ENCODE data around the gene RBM10. TPM values are rescaled to one million over a fixed set of nuclear protein-coding genes. Genes with fewer than 3 reads are reported as not detected.

Gene RBM10
- total RNA-seq, 4 donors from 2014 or later = 26.5 to 43.0 (median 35.2) TPM

DNA sequence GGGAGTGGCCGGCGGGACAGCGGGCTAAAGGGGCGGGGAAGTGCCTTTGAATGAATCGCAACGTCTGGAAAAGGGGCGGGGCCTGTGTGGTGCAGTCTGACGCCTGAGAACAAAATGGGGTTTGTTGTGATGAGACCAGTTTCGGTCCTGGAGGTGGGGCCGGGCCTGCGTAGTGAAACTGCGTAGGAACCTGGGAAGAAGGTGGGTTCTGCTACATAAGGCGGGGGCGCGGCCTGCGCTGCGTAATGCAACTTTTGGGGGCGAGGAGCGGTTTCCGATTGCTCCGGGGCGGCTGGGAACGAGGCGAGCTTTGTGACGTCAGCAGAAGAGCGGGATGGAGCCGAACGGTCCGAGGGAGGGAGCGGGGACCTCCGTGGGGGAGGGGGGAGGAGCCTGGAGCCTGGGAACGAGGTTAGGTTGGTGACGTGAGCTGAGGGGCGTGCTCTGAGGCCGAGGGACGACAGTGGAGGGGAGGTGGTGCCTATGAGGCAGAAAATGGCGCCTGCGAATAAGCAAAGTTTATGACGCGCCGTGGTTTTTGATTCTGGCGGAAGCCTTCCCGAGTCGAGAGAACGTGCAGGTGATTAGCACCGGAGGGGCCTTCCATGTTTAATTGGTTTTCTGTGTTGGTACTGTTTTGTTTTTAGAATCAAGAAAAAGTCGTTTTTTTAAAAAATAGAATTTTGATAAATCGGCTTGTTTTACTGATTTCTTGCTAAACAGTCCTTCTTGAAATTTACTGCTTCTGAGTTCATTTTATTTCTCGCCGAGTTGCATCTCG is 88.5 kb downstream of the RBM10 start:
- Histone ChIP-seq H3K9me3 (no peaks in the 10 kb centered on the region), H3K27me3 (no peaks in the 10 kb centered on the region), H3K4me3 (replicated peaks in 1 of 3) (peak overlapping the region in 2 of 3 donors; percentile 25 to 40), H3K4me1 (peaks cover 0 to 6% of the 10 kb centered on the region in 2 donors), H3K36me3 (peaks cover 5 to 6% of the 10 kb centered on the region in 2 donors), H3K27ac (peak overlapping the region; percentile 88 to 98 (median 95))
- intact Hi-C loops (cut with DNase I) = no loop called here
- DNase-seq = peak; percentile 95 to 96
- TF ChIP-seq, protein P1, sequence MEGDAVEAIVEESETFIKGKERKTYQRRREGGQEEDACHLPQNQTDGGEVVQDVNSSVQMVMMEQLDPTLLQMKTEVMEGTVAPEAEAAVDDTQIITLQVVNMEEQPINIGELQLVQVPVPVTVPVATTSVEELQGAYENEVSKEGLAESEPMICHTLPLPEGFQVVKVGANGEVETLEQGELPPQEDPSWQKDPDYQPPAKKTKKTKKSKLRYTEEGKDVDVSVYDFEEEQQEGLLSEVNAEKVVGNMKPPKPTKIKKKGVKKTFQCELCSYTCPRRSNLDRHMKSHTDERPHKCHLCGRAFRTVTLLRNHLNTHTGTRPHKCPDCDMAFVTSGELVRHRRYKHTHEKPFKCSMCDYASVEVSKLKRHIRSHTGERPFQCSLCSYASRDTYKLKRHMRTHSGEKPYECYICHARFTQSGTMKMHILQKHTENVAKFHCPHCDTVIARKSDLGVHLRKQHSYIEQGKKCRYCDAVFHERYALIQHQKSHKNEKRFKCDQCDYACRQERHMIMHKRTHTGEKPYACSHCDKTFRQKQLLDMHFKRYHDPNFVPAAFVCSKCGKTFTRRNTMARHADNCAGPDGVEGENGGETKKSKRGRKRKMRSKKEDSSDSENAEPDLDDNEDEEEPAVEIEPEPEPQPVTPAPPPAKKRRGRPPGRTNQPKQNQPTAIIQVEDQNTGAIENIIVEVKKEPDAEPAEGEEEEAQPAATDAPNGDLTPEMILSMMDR (IDR thresholded peaks at IDR 0.05) = no peak
- TF ChIP-seq POLR2A (IDR thresholded peaks at IDR 0.05) = peak; percentile 12 to 89
- 0 to 1% methylated on average over 27 to 41 of the region's 51 CpGs for WGBS, 2 donors

- Histone ChIP-seq H3K4me3 (replicated peaks in 1 of 3) (peak overlapping the region in 1 of 3 donors; percentile 25), H3K36me3 (no peaks in the 10 kb centered on the region), H3K4me1 (peaks cover 0 to 6% of the 10 kb centered on the region in 2 donors), H3K27me3 (no peaks in the 10 kb centered on the region), H3K9me3 (no peaks in the 10 kb centered on the region), H3K27ac (peak overlapping the region; percentile 88 to 98 (median 95))
- intact Hi-C loops (cut with DNase I) = no loop called here
- no peak for TF ChIP-seq POLR2A (IDR thresholded peaks at IDR 0.05)
- TF ChIP-seq, protein P1 (IDR thresholded peaks at IDR 0.05) = no peak
- DNase-seq = no peak
- 40 to 47% methylated on average over 3 of the region's 3 CpGs for WGBS, 2 donors
Measured at GRCh38 chrX:47234583-47234982, 89.6 kb downstream of the RBM10 start.

GRCh38 chrX:47235691-47236103 is 90.7 kb downstream of the RBM10 start:
- intact Hi-C loops (cut with DNase I) = no loop called here
- WGBS, 2 donors = 78 to 86% methylated on average over 4 of the region's 4 CpGs

More at GRCh38 chrX:47235691-47236103, 90.7 kb downstream of the RBM10 start:
- Histone ChIP-seq H3K27me3 (no peaks in the 10 kb centered on the region), H3K4me1 (peaks cover 0 to 6% of the 10 kb centered on the region in 2 donors), H3K4me3 (replicated peaks in 1 of 3) (no peak overlapping the region), H3K36me3 (peaks cover 6 to 7% of the 10 kb centered on the region in 2 donors), H3K9me3 (no peaks in the 10 kb centered on the region), H3K27ac (peak overlapping the region in 1 of 3 donors; percentile 5)
- TF ChIP-seq, protein P1 (IDR thresholded peaks at IDR 0.05) = no peak
- no peak for TF ChIP-seq POLR2A (IDR thresholded peaks at IDR 0.05)
- no peak for DNase-seq

Small RNAs within 50 kb of the gene (small RNA-seq; reads per million reads assigned to genes)
- not detected for gene RNU12-2P

Other genes starting within 250 kb of the RBM10 start
- 1 to 10 TPM; 6.0 to 8.5 (median 7.8) TPM for gene JADE3, start 232.8 kb upstream of the RBM10 start, total RNA-seq
- 10 to 100 TPM; 19.6 to 29.6 (median 22.0) TPM for gene RGN, start 66.8 kb upstream of the RBM10 start, total RNA-seq
- gene NDUFB11, start 519 bp upstream of the RBM10 start, total RNA-seq = 100 to 1,000 TPM in 3 of 4 donors, 10 to 100 TPM in 1; 68.5 to 179 (median 107) TPM
- gene UBA1, start 48.6 kb downstream of the RBM10 start, total RNA-seq = 100 to 1,000 TPM; 159 to 293 (median 201) TPM
- 100 to 1,000 TPM in 2 of 4 donors, 10 to 100 TPM in 2; 76.6 to 111 (median 93.7) TPM for gene CDK16, start 73.5 kb downstream of the RBM10 start, total RNA-seq
- gene USP11, start 87.8 kb downstream of the RBM10 start, total RNA-seq = 100 to 1,000 TPM in 1 of 4 donors, 10 to 100 TPM in 3; 61.9 to 128 (median 86.8) TPM
- gene ZNF157, start 225.4 kb downstream of the RBM10 start, total RNA-seq = 1 to 10 TPM in 3 of 4 donors, under 1 TPM in 1; 0.89 to 2.0 (median 1.2) TPM